Osteoblast (primary cell): Measurements from ENCODE around the gene CIDEA. TPM values are rescaled to one million over a fixed set of nuclear protein-coding genes. Genes with fewer than 3 reads are reported as not detected.

ENCODE experiments used
- DNase-seq: peaks from one replicate; pipeline ENCODE4 v3.0.0; 2011; ENCODE audit warnings: low spot score, mixed read lengths; ENCODE audit not compliant: insufficient read length; ENCODE audit errors: missing footprints
- H2AFZ ChIP-seq: 2 replicates; pipeline ENCODE4 v1.6.0; 2011; ENCODE audit warnings: mild to moderate bottlenecking, low read length
- H3K27ac ChIP-seq: 2 replicates; pipeline ENCODE4 v1.5.1; 2011; ENCODE audit warnings: mild to moderate bottlenecking, low read depth, low read length, moderate library complexity
- H3K27me3 ChIP-seq: 2 replicates; pipeline ENCODE4 v1.6.0; 2012; ENCODE audit warnings: mild to moderate bottlenecking, control low read depth, inconsistent platforms, low read length, moderate library complexity; ENCODE audit not compliant: insufficient read depth
- H3K36me3 ChIP-seq: 2 replicates; pipeline ENCODE4 v1.5.1; 2011; ENCODE audit warnings: mild to moderate bottlenecking, low read length, control low read depth, moderate library complexity; ENCODE audit not compliant: insufficient read depth
- H3K4me1 ChIP-seq: 2 replicates; pipeline ENCODE4 v1.5.1; 2011; ENCODE audit warnings: mild to moderate bottlenecking, low read length, control low read depth, moderate library complexity; ENCODE audit not compliant: insufficient read depth
- H3K4me2 ChIP-seq: 2 replicates; pipeline ENCODE4 v1.6.0; 2011; ENCODE audit warnings: mild to moderate bottlenecking, low read length; ENCODE audit not compliant: insufficient read depth
- H3K4me3 ChIP-seq: fragments of 200-600 bp; sonication (generic); 3 replicates; pipeline ENCODE4 v1.5.1; 2012; ENCODE audit warnings: mild to moderate bottlenecking, low read length, inconsistent platforms; ENCODE audit not compliant: insufficient read depth
- H3K79me2 ChIP-seq: 2 replicates; pipeline ENCODE4 v1.6.0; 2012; ENCODE audit warnings: mild to moderate bottlenecking, low read length, control low read depth, inconsistent platforms; ENCODE audit not compliant: insufficient read depth
- H3K9me3 ChIP-seq: 2 replicates; pipeline ENCODE4 v1.5.1; 2011; ENCODE audit warnings: low read depth, low read length, control low read depth
- H4K20me1 ChIP-seq: 2 replicates; pipeline ENCODE4 v1.6.0; 2012; ENCODE audit warnings: mild to moderate bottlenecking, low read length, control low read depth; ENCODE audit not compliant: insufficient read depth
- CTCF ChIP-seq: IDR thresholded peaks from 2 replicates; pipeline ENCODE4 v1.5.1; 2011; ENCODE audit warnings: mild to moderate bottlenecking, low read depth, low read length, moderate library complexity; ENCODE audit errors: extremely low read depth
- small RNA-seq: library from RNA; depleted of rRNA; stranded (forward); fragments of <200 nt; gene quantifications from one replicate; pipeline ENCODE3, GENCODE V24; 2012
- total RNA-seq: library from RNA; depleted of rRNA; stranded (reverse); fragments of >200 nt; gene quantifications from 2 replicates; pipeline ENCODE4 v1.2.3, GENCODE V29; 2012

The CIDEA gene
- total RNA-seq, 1 donor: not detected

- Histone ChIP-seq H2AFZ (no peak overlapping the region), H3K27ac (no peak overlapping the region), H3K4me3 (no peak overlapping the region), H3K4me2 (no peak overlapping the region), H3K27me3 (no peaks in the 10 kb centered on the region), H3K9me3 (no peaks in the 10 kb centered on the region), H3K79me2 (peaks cover 49% of the 10 kb centered on the region), H4K20me1 (peaks cover 57% of the 10 kb centered on the region), H3K36me3 (peaks cover 84% of the 10 kb centered on the region), H3K4me1 (peaks cover 6% of the 10 kb centered on the region)
- TF ChIP-seq CTCF: no peak
- no peak for DNase-seq
Observed at GRCh38 chr18:12325726-12326245, 71.6 kb downstream of the CIDEA start.

GRCh38 chr18:12326711-12327460, 72.7 kb downstream of the CIDEA start:
- Histone ChIP-seq H3K27ac (peak overlapping the region; percentile 51), H2AFZ (no peak overlapping the region), H3K4me1 (peaks cover 3% of the 10 kb centered on the region), H3K9me3 (no peaks in the 10 kb centered on the region), H3K27me3 (no peaks in the 10 kb centered on the region), H3K79me2 (peaks cover 43% of the 10 kb centered on the region), H3K36me3 (peaks cover 77% of the 10 kb centered on the region), H4K20me1 (peaks cover 51% of the 10 kb centered on the region), H3K4me3 (no peak overlapping the region), H3K4me2 (no peak overlapping the region)
- no peak for TF ChIP-seq CTCF
- no peak for DNase-seq

Small RNA genes lying within 50 kb of the gene (small RNA-seq; reads per million reads assigned to genes)
- not detected for gene RNU6-170P

Other genes with a start within 250 kb of the CIDEA start
- gene ANKRD62, start 160.5 kb upstream of the CIDEA start, total RNA-seq: not detected in 2 replicates
- 312 and 425 TPM in 2 replicates for gene TUBB6, start 53.9 kb downstream of the CIDEA start, total RNA-seq
- 61.9 and 65.5 TPM in 2 replicates for gene AFG3L2, start 122.9 kb downstream of the CIDEA start, total RNA-seq
- gene PRELID3A, start 153.6 kb downstream of the CIDEA start, total RNA-seq: 4.4 and 5.8 TPM in 2 replicates